ENCODE data around the gene WWC1.

WWC1 gene

DNA sequence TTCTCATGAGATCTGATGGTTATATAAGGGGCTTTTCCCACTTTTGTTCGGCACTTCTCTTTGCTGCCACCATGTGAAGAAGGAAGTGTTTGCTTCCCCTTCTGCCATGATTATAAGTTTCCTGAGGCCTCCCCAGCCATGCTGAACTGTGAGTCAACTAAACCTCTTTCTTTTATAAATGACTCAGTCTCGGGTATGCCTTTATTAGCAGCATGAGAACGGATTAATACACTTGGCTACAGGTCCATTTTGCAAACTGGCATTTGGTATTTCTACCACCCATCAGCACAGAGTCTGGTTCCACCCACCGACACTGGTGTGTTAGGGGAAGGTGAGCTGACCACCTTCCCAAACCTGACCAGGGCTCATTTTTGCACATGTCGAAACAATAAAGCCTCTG, 146.9 kb downstream of the WWC1 start:
- Mint-ChIP-seq H3K4me1 (peaks cover 2% of the 10 kb centered on the region), H3K36me3 (peaks cover 2% of the 10 kb centered on the region), H3K27ac (no peak overlapping the region), H3K27me3 (peaks cover 10% of the 10 kb centered on the region), H3K9me3 (peaks cover 2% of the 10 kb centered on the region), H3K4me3 (no peak overlapping the region)
- no peak for ATAC-seq (ENCODE audit: low read depth)
- DNase-seq (ENCODE audit: low spot score in 2 of 2), result no peak

DNA sequence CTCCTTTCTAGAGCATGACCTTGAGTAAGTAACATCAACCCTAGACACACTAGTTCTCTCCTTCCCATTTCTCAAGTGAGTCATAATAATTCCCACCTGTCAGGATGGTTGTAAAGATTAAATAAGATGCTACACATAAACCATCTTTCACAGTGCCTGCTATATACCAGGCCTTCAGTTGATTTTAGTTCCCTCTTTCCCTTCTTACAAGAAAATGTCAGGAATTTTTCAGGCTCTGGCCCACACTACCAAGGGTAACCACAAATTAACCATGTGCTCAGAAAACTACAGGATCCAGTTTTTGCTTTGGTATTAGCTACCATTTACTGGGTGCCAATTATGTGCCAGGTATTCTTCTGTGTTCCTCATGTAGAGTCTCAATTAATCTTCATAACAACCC, 152.1 kb downstream of the WWC1 start:
- Mint-ChIP-seq H3K4me1 (no peaks in the 10 kb centered on the region), H3K36me3 (no peaks in the 10 kb centered on the region), H3K9me3 (no peaks in the 10 kb centered on the region), H3K4me3 (no peak overlapping the region), H3K27ac (no peak overlapping the region), H3K27me3 (no peaks in the 10 kb centered on the region)
- DNase-seq (ENCODE audit: low spot score in 2 of 2) (no peak), ATAC-seq (ENCODE audit: low read depth) (no peak)

DNA sequence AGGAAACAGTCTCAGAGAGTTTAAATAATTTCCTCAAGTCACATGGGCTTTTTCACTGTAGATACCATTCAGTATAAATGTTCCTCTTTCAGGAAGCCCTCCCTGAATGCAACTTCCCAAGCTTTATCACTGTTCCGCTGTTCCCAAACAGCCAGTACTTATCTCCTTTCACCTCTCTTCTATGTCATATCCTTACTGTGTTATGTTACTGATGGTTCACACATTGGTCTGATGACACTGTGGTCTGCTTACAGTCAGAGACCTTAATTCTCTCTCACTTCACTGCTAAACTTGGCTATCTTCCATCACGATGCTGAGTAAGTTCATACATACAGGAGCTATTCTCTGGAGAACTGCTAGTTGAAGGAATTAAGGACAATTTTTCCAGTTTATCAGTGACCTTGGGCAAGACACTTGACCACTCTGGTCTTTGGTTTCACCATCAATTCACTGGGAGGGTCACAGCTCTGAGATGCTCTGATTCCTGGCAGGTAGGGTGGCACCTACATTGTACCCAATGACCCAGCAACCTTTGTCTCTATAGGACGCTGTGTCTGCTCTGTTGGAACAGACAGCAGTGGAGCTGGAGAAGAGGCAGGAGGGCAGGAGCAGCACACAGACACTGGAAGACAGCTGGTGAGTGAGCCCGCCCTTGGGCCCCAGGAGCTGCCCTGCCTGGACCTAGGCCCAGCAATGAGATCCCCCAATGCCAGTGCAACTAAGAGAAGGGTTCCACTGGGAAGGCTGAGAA, 152.7 kb downstream of the WWC1 start:
- Mint-ChIP-seq H3K27me3 (no peaks in the 10 kb centered on the region), H3K27ac (no peak overlapping the region), H3K4me1 (no peaks in the 10 kb centered on the region), H3K4me3 (no peak overlapping the region), H3K36me3 (no peaks in the 10 kb centered on the region), H3K9me3 (no peaks in the 10 kb centered on the region)
- ATAC-seq (ENCODE audit: low read depth) (no peak), DNase-seq (ENCODE audit: low spot score in 2 of 2) (no peak)

- H3K27me3 Mint-ChIP-seq, result no peaks in the 10 kb centered on the region
- H3K4me3 Mint-ChIP-seq, result no peak overlapping the region
- H3K36me3 Mint-ChIP-seq, result no peaks in the 10 kb centered on the region
- no peak for DNase-seq (ENCODE audit: low spot score in 2 of 2)
- H3K9me3 Mint-ChIP-seq, result no peaks in the 10 kb centered on the region
- ATAC-seq (ENCODE audit: low read depth), result no peak
- no peak overlapping the region for H3K27ac Mint-ChIP-seq
- H3K4me1 Mint-ChIP-seq, result no peaks in the 10 kb centered on the region
Observed at GRCh38 chr5:168446983-168447619, 155.7 kb downstream of the WWC1 start.

DNA sequence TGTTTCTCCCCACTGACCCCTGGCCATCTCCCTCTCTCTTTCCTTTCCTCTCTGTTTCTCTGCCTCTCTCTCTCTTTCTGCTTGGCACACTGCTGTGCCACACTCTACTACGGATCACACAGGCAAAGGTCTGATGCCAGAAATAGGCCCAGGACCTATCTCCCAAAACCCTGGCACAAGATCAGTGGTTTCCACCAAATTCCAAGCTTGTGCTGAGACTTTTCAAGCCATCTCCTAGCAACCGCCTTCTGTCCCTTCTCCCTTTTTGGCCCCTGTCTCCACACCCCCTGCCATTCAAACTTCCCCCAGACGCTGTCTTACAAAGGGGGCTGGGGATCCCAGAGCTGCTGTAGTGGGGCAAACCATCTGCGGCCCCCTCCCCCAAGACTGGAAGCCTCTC, 156.4 kb downstream of the WWC1 start:
- no peaks in the 10 kb centered on the region for H3K36me3 Mint-ChIP-seq
- no peaks in the 10 kb centered on the region for H3K4me1 Mint-ChIP-seq
- DNase-seq (ENCODE audit: low spot score in 2 of 2) (no peak), ATAC-seq (ENCODE audit: low read depth) (no peak)
- H3K4me3 Mint-ChIP-seq, result no peak overlapping the region
- H3K9me3 Mint-ChIP-seq, result no peaks in the 10 kb centered on the region
- no peaks in the 10 kb centered on the region for H3K27me3 Mint-ChIP-seq
- H3K27ac Mint-ChIP-seq, result no peak overlapping the region

- Mint-ChIP-seq H3K36me3 (no peaks in the 10 kb centered on the region), H3K4me1 (no peaks in the 10 kb centered on the region), H3K27me3 (no peaks in the 10 kb centered on the region), H3K4me3 (no peak overlapping the region), H3K27ac (no peak overlapping the region), H3K9me3 (no peaks in the 10 kb centered on the region)
- ATAC-seq (ENCODE audit: low read depth), result no peak
- no peak for DNase-seq (ENCODE audit: low spot score in 2 of 2)
Observed at GRCh38 chr5:168449166-168449565, 157.7 kb downstream of the WWC1 start.

DNA sequence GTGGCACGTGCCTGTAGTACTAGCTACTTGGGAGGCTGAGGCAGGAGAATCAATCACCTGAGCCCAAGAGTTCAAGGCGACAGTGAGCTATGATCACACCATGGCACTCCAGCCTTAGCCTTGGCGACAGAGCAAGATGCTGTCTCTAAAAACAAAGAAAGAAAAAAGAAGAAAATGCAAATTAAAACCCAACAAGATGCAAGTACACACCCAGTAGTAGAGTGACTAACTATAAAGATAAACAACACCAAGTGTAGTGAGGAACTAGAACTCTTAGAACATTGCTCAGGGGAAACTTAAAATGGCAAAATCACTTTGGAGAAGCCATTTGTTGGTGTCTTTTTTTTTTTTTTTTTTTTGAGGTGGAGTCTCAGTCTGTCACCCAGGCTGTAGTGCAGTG, 160.1 kb downstream of the WWC1 start:
- no peaks in the 10 kb centered on the region for H3K36me3 Mint-ChIP-seq
- no peaks in the 10 kb centered on the region for H3K9me3 Mint-ChIP-seq
- no peak overlapping the region for H3K27ac Mint-ChIP-seq
- no peaks in the 10 kb centered on the region for H3K4me1 Mint-ChIP-seq
- no peak for DNase-seq (ENCODE audit: low spot score in 2 of 2)
- no peak for ATAC-seq (ENCODE audit: low read depth)
- H3K27me3 Mint-ChIP-seq, result no peaks in the 10 kb centered on the region
- no peak overlapping the region for H3K4me3 Mint-ChIP-seq

- Mint-ChIP-seq H3K27ac (no peak overlapping the region), H3K4me1 (no peaks in the 10 kb centered on the region), H3K9me3 (peaks cover 3% of the 10 kb centered on the region), H3K27me3 (peaks cover 3% of the 10 kb centered on the region), H3K36me3 (peaks cover 7% of the 10 kb centered on the region), H3K4me3 (no peak overlapping the region)
- DNase-seq (ENCODE audit: low spot score in 2 of 2) (no peak), ATAC-seq (ENCODE audit: low read depth) (no peak)
Observed at GRCh38 chr5:168455201-168455600, 163.8 kb downstream of the WWC1 start.

- Mint-ChIP-seq H3K36me3 (peaks cover 7% of the 10 kb centered on the region), H3K4me3 (no peak overlapping the region), H3K27ac (no peak overlapping the region), H3K4me1 (no peaks in the 10 kb centered on the region), H3K9me3 (peaks cover 3% of the 10 kb centered on the region), H3K27me3 (peaks cover 3% of the 10 kb centered on the region)
- DNase-seq (ENCODE audit: low spot score in 2 of 2) (no peak), ATAC-seq (ENCODE audit: low read depth) (no peak)
Observed at GRCh38 chr5:168457542-168457941, 166.1 kb downstream of the WWC1 start.

DNA sequence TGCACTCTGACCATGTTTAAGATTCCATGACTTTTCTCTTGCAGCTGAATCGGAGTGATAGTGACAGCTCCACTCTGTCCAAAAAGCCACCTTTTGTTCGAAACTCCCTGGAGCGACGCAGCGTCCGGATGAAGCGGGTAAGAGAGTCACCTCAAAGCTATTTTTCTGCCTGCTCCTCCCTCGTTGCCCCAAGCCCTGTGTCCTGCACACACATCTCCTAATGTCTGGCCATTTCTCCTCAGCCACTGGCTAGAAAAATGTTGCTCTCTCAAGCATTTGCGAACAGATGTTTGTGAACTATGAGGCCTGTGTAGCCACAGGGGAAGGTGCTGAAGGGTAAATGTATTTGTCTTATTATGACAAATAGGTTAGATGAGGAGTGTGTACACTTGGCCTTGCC, 169.2 kb downstream of the WWC1 start:
- DNase-seq (ENCODE audit: low spot score in 2 of 2), result no peak

GRCh38 chr5:168463081-168463480, 171.6 kb downstream of the WWC1 start:
- Mint-ChIP-seq H3K27ac (no peak overlapping the region), H3K4me3 (no peak overlapping the region), H3K4me1 (peaks cover 3% of the 10 kb centered on the region), H3K27me3 (peaks cover 5% of the 10 kb centered on the region), H3K9me3 (peaks cover 3% of the 10 kb centered on the region), H3K36me3 (peaks cover 4% of the 10 kb centered on the region)
- DNase-seq (ENCODE audit: low spot score in 2 of 2) (no peak), ATAC-seq (ENCODE audit: low read depth) (no peak)

More for the DNA sequence above, 169.2 kb downstream of the WWC1 start:
- H3K27ac Mint-ChIP-seq, result no peak overlapping the region
- peaks cover 3% of the 10 kb centered on the region for H3K4me1 Mint-ChIP-seq
- peaks cover 7% of the 10 kb centered on the region for H3K36me3 Mint-ChIP-seq
- H3K4me3 Mint-ChIP-seq, result no peak overlapping the region
- ATAC-seq (ENCODE audit: low read depth), result no peak
- peaks cover 3% of the 10 kb centered on the region for H3K9me3 Mint-ChIP-seq
- peaks cover 5% of the 10 kb centered on the region for H3K27me3 Mint-ChIP-seq

DNA sequence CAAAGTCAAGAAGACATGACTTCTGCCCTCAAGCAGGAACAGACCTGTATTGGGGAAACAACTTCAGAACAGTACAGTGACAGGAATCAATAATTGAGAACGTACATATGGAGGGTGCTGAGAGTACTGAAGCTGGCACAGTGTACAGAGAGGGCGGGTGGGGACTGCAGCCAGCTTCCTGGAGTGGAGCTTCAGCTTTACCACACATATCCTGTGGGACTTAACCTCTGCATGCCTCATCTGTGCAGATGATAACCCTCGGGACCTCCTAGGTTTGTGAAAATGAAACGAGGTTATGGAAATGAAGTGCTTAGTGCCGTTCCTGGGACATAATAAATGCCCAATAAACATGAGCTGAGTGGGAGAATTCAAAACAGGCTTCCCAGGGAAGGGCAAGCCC, 172.8 kb downstream of the WWC1 start:
- Mint-ChIP-seq H3K4me3 (no peak overlapping the region), H3K9me3 (no peaks in the 10 kb centered on the region), H3K36me3 (no peaks in the 10 kb centered on the region), H3K4me1 (peaks cover 3% of the 10 kb centered on the region), H3K27me3 (peaks cover 2% of the 10 kb centered on the region), H3K27ac (no peak overlapping the region)
- no peak for ATAC-seq (ENCODE audit: low read depth)
- no peak for DNase-seq (ENCODE audit: low spot score in 2 of 2)

- no peak for ATAC-seq (ENCODE audit: low read depth)
- DNase-seq (ENCODE audit: low spot score in 2 of 2), result no peak
- Mint-ChIP-seq H3K27me3 (peaks cover 2% of the 10 kb centered on the region), H3K4me3 (no peak overlapping the region), H3K36me3 (no peaks in the 10 kb centered on the region), H3K27ac (no peak overlapping the region), H3K9me3 (no peaks in the 10 kb centered on the region), H3K4me1 (peaks cover 3% of the 10 kb centered on the region)
Observed at GRCh38 chr5:168464641-168465040, 173.2 kb downstream of the WWC1 start.

DNA sequence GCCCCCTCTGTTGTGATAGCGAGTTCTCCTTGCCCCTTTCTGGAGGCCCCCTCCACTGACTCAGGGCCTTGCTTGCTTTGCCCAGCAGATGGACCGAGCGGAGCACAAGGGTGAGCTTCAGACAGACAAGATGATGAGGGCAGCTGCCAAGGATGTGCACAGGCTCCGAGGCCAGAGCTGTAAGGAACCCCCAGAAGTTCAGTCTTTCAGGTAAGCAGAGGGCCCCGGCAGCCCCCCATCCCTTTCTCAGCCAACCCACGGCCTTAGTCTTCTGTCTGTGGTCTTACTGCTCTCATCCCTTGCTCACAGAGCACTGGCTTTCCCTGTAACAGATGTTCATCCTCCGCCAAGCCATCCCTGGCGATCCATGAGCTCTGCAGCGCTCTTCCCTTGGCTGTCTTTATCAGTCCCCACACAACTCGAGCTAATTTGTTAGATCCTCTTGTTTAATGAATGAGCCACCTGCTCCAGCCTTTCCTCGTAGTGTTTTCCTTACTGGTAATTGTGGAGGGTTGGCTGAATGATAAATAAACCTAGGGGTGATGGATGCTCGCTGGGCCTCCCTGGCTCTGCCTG, 176.4 kb downstream of the WWC1 start:
- H3K4me3 Mint-ChIP-seq, result no peak overlapping the region

More for the DNA sequence above, 176.4 kb downstream of the WWC1 start:
- no peak for ATAC-seq (ENCODE audit: low read depth)
- DNase-seq (ENCODE audit: low spot score in 2 of 2), result no peak
- peaks cover 4% of the 10 kb centered on the region for H3K27me3 Mint-ChIP-seq
- H3K27ac Mint-ChIP-seq, result no peak overlapping the region
- no peaks in the 10 kb centered on the region for H3K9me3 Mint-ChIP-seq
- H3K4me1 Mint-ChIP-seq, result peaks cover 3% of the 10 kb centered on the region
- H3K36me3 Mint-ChIP-seq, result no peaks in the 10 kb centered on the region

Measured in memory B cell (primary cell).